Vagina (tissue), 2 donors: ENCODE data around the gene EPHB6. TPM values are rescaled to one million over a fixed set of nuclear protein-coding genes. Genes with fewer than 3 reads are reported as not detected.

Experiments used
- DNase-seq, 2 donors: peaks; one replicate each; pipeline ENCODE4 v3.0.0-alpha.2; 2017; ENCODE audit errors: extremely low spot score in 2 of 2
- H3K27ac ChIP-seq: fragments of 200-600 bp; sonication (generic); one replicate; pipeline ENCODE4 v1.5.1; 2019
- H3K27me3 ChIP-seq: fragments of 200-600 bp; sonication (generic); one replicate; pipeline ENCODE4 v1.5.1; 2019
- H3K36me3 ChIP-seq, 2 donors: fragments of 200-600 bp; sonication (generic); one replicate each; pipeline ENCODE4 v1.5.1; 2017 to 2019
- H3K4me1 ChIP-seq: fragments of 200-600 bp; sonication (generic); one replicate; pipeline ENCODE4 v1.5.1; 2019
- H3K4me3 ChIP-seq, 2 donors: fragments of 200-600 bp; sonication (generic); 1 replicate in 1 of 2; 2 replicates in 1 of 2; pipeline ENCODE4 v1.5.1; 2016 to 2019
- H3K9me3 ChIP-seq: fragments of 200-600 bp; sonication (generic); one replicate; pipeline ENCODE4 v1.5.1; 2019
- POLR2A ChIP-seq, 2 donors: fragments of 450-650 bp; IDR thresholded peaks; one replicate each; pipeline ENCODE4 v1.6.1; 2017; ENCODE audit warnings: antibody characterized with exemption in 2 of 2, mild to moderate bottlenecking in 2 of 2, moderate library complexity in 2 of 2
- POLR2AphosphoS5 ChIP-seq, 2 donors: sonication (generic); formaldehyde crosslinking; IDR thresholded peaks; one replicate each; pipeline ENCODE4 v1.9.0; 2017; ENCODE audit warnings: antibody characterized with exemption in 2 of 2, mild to moderate bottlenecking in 2 of 2, low read depth in 1 of 2; ENCODE audit not compliant: insufficient read depth in 1 of 2
- intact Hi-C: fragments of 100-400 bp; cut with DNase I; formaldehyde crosslinking; loops from one replicate; pipeline ENCODE4 v1.15.1; 2023
- total RNA-seq: library from RNA; depleted of rRNA; stranded (reverse); fragments of >200 nt; gene quantifications from one replicate; pipeline ENCODE4 v1.2.3, GENCODE V29; 2016
- TF ChIP-seq, protein P1 (sequence below), 3 experiments: fragments of 450-650 bp in 2 of 3; fragments of 200-600 bp in 1 of 3; sonication (generic) in 1 of 3; IDR thresholded peaks; one replicate each; pipeline ENCODE4 v1.5.1; 2017 to 2019; ENCODE audit warnings: antibody characterized with exemption in 3 of 3, mild to moderate bottlenecking in 2 of 3, moderate library complexity in 2 of 3

The EPHB6 gene
- total RNA-seq, 1 donor from 2014 or later = 68.3 TPM

DNA sequence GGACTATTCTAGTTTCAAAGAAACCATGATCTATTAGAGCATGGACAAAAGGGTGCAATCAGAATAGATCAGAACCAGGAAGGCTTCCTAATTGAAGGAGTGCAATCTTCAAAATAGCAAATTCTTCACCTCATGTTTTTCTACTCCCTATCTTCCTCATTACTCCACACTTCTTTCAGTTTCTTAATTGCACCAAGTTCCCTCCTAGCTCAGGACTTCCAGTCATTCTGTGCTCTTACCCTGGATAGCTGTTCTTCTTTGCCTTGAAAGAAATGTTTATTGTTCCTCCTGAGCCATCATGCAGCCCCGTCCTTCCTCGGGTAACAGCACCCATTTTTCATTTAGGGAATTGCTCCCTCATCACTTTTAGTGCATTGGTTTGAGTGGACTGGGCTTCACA lies 55.6 kb downstream of the EPHB6 start:
- H3K27ac ChIP-seq = no peak overlapping the region
- H3K36me3 ChIP-seq = no peaks in the 10 kb centered on the region
- intact Hi-C loops = no loop called here
- no peak for TF ChIP-seq POLR2AphosphoS5 (IDR thresholded peaks at IDR 0.05; ENCODE audit: insufficient read depth in 1 of 2, low read depth in 1 of 2)
- TF ChIP-seq, protein P1, sequence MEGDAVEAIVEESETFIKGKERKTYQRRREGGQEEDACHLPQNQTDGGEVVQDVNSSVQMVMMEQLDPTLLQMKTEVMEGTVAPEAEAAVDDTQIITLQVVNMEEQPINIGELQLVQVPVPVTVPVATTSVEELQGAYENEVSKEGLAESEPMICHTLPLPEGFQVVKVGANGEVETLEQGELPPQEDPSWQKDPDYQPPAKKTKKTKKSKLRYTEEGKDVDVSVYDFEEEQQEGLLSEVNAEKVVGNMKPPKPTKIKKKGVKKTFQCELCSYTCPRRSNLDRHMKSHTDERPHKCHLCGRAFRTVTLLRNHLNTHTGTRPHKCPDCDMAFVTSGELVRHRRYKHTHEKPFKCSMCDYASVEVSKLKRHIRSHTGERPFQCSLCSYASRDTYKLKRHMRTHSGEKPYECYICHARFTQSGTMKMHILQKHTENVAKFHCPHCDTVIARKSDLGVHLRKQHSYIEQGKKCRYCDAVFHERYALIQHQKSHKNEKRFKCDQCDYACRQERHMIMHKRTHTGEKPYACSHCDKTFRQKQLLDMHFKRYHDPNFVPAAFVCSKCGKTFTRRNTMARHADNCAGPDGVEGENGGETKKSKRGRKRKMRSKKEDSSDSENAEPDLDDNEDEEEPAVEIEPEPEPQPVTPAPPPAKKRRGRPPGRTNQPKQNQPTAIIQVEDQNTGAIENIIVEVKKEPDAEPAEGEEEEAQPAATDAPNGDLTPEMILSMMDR (IDR thresholded peaks at IDR 0.05) = no peak
- no peak for TF ChIP-seq POLR2A (IDR thresholded peaks at IDR 0.05)
- H3K9me3 ChIP-seq = no peaks in the 10 kb centered on the region
- H3K4me3 ChIP-seq = no peak overlapping the region
- no peaks in the 10 kb centered on the region for H3K4me1 ChIP-seq
- H3K27me3 ChIP-seq = no peaks in the 10 kb centered on the region
- DNase-seq = no peak

DNA sequence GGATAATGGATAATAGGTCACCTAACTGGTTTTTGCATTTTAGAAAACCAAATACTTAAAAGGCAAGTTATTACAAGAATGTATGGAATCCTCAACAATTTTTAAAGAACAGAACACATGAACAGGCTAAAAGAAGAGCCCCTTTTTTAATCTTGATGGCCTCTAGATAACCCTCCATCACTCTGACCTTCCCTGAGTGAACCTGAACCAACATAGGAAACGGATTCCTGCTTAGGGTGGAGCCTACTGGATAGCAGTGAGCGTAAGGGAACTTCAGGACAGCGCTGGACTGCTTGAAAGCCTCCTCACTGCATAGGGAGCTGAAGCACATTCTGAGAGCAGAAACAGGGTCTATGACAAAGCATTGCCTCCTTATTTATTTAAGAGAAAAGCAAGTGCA lies 58.2 kb downstream of the EPHB6 start:
- intact Hi-C loops = no loop called here
- peak in 1 of 2 donors; percentile 16 for DNase-seq
- H3K9me3 ChIP-seq = no peaks in the 10 kb centered on the region
- H3K27me3 ChIP-seq = no peaks in the 10 kb centered on the region
- H3K4me1 ChIP-seq = no peaks in the 10 kb centered on the region
- H3K27ac ChIP-seq = no peak overlapping the region
- H3K4me3 ChIP-seq = no peak overlapping the region
- no peaks in the 10 kb centered on the region for H3K36me3 ChIP-seq
- TF ChIP-seq POLR2A (IDR thresholded peaks at IDR 0.05) = no peak
- TF ChIP-seq POLR2AphosphoS5 (IDR thresholded peaks at IDR 0.05; ENCODE audit: insufficient read depth in 1 of 2, low read depth in 1 of 2) = no peak
- TF ChIP-seq, protein P1 (IDR thresholded peaks at IDR 0.05) = no peak

DNA sequence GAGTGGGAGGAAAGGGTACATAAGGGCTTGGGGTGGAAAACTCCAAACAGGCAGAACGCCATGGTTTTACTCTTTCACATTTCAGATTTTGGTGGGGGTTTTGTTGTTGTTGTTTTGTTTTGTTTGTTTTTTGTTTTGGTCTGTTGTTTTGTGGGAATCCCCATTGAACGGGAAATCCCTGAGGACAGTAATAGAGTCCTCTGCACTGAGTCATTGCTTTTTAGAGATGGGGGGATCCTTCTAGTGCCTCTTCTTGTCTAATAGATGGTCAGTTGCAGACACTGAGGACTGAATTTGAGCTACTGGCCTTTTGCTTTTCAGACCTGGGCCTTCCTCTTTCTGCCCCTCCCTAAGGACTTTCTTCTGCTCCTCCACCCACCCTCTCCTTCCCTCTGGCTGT lies 58.7 kb downstream of the EPHB6 start:
- TF ChIP-seq, protein P1 (IDR thresholded peaks at IDR 0.05) = no peak
- TF ChIP-seq POLR2AphosphoS5 (IDR thresholded peaks at IDR 0.05; ENCODE audit: insufficient read depth in 1 of 2, low read depth in 1 of 2) (no peak), POLR2A (IDR thresholded peaks at IDR 0.05) (no peak)
- no peak for DNase-seq
- H3K4me3 ChIP-seq = no peak overlapping the region
- H3K36me3 ChIP-seq = no peaks in the 10 kb centered on the region
- H3K4me1 ChIP-seq = no peaks in the 10 kb centered on the region
- no peaks in the 10 kb centered on the region for H3K27me3 ChIP-seq
- no peak overlapping the region for H3K27ac ChIP-seq
- intact Hi-C loops = no loop called here
- no peaks in the 10 kb centered on the region for H3K9me3 ChIP-seq

DNA sequence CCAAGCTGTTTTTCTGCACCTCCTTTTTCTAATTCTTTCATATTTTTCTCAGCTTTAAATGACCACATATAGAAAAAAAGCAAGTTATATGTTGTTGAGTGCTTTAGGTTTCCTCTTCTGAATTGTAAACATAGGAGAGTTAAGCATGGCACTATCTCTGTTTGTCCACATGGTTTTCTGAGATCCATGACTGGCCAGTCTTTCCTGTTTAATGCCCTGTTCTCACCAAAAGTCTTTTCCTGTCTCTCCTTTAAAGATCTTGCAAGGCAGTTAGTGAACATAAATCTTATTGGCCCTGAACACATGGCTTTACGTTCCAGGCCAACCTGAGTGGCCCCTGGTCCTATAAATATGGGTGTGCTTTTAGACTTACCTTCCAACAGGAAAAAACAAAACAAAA lies 59.2 kb downstream of the EPHB6 start:
- Histone ChIP-seq H3K4me3 (no peak overlapping the region), H3K27me3 (no peaks in the 10 kb centered on the region), H3K9me3 (no peaks in the 10 kb centered on the region), H3K36me3 (no peaks in the 10 kb centered on the region), H3K27ac (no peak overlapping the region), H3K4me1 (no peaks in the 10 kb centered on the region)
- TF ChIP-seq POLR2AphosphoS5 (IDR thresholded peaks at IDR 0.05; ENCODE audit: insufficient read depth in 1 of 2, low read depth in 1 of 2) (no peak), POLR2A (IDR thresholded peaks at IDR 0.05) (no peak)
- TF ChIP-seq, protein P1 (IDR thresholded peaks at IDR 0.05) = no peak
- intact Hi-C loops = no loop called here
- no peak for DNase-seq

DNA sequence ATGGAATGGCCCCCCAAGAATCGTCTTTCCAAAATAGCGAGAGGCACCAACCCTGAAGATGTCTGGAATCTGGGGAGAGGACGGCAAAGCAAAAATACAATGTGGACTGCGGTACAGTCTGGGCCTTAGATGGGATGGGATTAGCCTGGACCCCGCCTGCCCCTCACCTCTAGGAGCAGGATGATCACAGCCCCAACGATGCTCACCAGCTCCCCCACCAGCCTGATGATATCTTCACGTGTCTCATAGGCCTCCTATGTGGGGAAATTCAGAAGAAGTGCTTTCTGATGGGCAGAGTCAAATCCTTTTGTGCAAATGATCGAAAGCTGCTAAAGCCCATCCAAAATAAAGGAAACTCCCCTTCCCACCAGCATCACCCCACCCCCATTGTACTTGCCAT lies 60.4 kb downstream of the EPHB6 start:
- peak; percentile 47 to 67 for DNase-seq
- TF ChIP-seq, protein P1 (IDR thresholded peaks at IDR 0.05) = no peak
- TF ChIP-seq POLR2A (IDR thresholded peaks at IDR 0.05) (no peak), POLR2AphosphoS5 (IDR thresholded peaks at IDR 0.05; ENCODE audit: insufficient read depth in 1 of 2, low read depth in 1 of 2) (no peak)

More for the DNA sequence above, 60.4 kb downstream of the EPHB6 start:
- Histone ChIP-seq H3K27ac (no peak overlapping the region), H3K27me3 (no peaks in the 10 kb centered on the region), H3K36me3 (no peaks in the 10 kb centered on the region), H3K9me3 (no peaks in the 10 kb centered on the region), H3K4me1 (no peaks in the 10 kb centered on the region), H3K4me3 (no peak overlapping the region)
- intact Hi-C loops = no loop called here
